PFSK-1 (cell line): ENCODE measurements around the gene GHSR.

ENCODE experiments used
- FOXP2 ChIP-seq: optimal IDR thresholded peaks from 2 replicates; pipeline ENCODE3; 2011; ENCODE audit warnings: borderline replicate concordance, control low read depth, inconsistent platforms; ENCODE audit not compliant: insufficient read depth; ENCODE audit errors: extremely low read length, extremely low read depth
- POLR2AphosphoS5 ChIP-seq: IDR thresholded peaks from 2 replicates; pipeline ENCODE4 v1.6.1; 2012; ENCODE audit warnings: low read depth, mild to moderate bottlenecking, control low read depth, low read length, moderate library complexity
- REST ChIP-seq, 2 experiments: IDR thresholded peaks; 2 replicates each; pipeline versions ENCODE4 v1.6.1 to v1.8.0; 2011 to 2012; ENCODE audit warnings: low read depth in 2 of 2, low read length in 2 of 2, control low read depth in 1 of 2, inconsistent platforms in 1 of 2, mild to moderate bottlenecking in 1 of 2, moderate library complexity in 1 of 2; ENCODE audit not compliant: insufficient read depth in 1 of 2
- SIN3A ChIP-seq: IDR thresholded peaks from 2 replicates; pipeline ENCODE4 v1.6.1; 2012; ENCODE audit warnings: mild to moderate bottlenecking, low read length, moderate library complexity, borderline replicate concordance; ENCODE audit not compliant: insufficient read depth
- TAF1 ChIP-seq: IDR thresholded peaks from 2 replicates; pipeline ENCODE4 v1.6.1; 2012; ENCODE audit warnings: low read length, control low read depth, borderline replicate concordance; ENCODE audit not compliant: insufficient read depth

GHSR gene

GRCh38 chr3:172464306-172464705, 16.1 kb upstream of the GHSR start:
- TF ChIP-seq POLR2AphosphoS5 (no peak), FOXP2 (no peak), TAF1 (no peak), SIN3A (no peak)

GRCh38 chr3:172461530-172462138, 13.4 kb upstream of the GHSR start:
- TF ChIP-seq SIN3A = no peak
- no peak for TF ChIP-seq REST (IDR thresholded peaks at IDR 0.05; ENCODE audit: insufficient read depth in 1 of 2, low read depth in 2 of 2, low read length in 2 of 2)
- TF ChIP-seq FOXP2 = no peak
- TF ChIP-seq POLR2AphosphoS5 = no peak

- no peak for TF ChIP-seq REST (IDR thresholded peaks at IDR 0.05; ENCODE audit: insufficient read depth in 1 of 2, low read depth in 2 of 2, low read length in 2 of 2)
- TF ChIP-seq POLR2AphosphoS5 = no peak
- no peak for TF ChIP-seq FOXP2
- no peak for TF ChIP-seq SIN3A
- no peak for TF ChIP-seq TAF1
Observed at GRCh38 chr3:172456404-172456803, 8.1 kb upstream of the GHSR start.

- no peak for TF ChIP-seq SIN3A
- TF ChIP-seq FOXP2 = no peak
- no peak for TF ChIP-seq POLR2AphosphoS5
- no peak for TF ChIP-seq TAF1
- TF ChIP-seq REST (IDR thresholded peaks at IDR 0.05; ENCODE audit: insufficient read depth in 1 of 2, low read depth in 2 of 2, low read length in 2 of 2) = no peak
Observed at GRCh38 chr3:172454180-172454579, 5.9 kb upstream of the GHSR start.

- TF ChIP-seq REST (IDR thresholded peaks at IDR 0.05; ENCODE audit: insufficient read depth in 1 of 2, low read depth in 2 of 2, low read length in 2 of 2) (peak; percentile 97), POLR2AphosphoS5 (no peak)
Observed at GRCh38 chr3:172449466-172450149, 1.4 kb upstream of the GHSR start.
